Measurements from ENCODE around the gene DNAJB8. TPM values are rescaled to one million over a fixed set of nuclear protein-coding genes. Genes with fewer than 3 reads are reported as not detected.

Gene DNAJB8
- total RNA-seq, 3 donors from 2014 or later (not counting 1 experiment from before 2014, with no cell fraction given) = not detected

DNA sequence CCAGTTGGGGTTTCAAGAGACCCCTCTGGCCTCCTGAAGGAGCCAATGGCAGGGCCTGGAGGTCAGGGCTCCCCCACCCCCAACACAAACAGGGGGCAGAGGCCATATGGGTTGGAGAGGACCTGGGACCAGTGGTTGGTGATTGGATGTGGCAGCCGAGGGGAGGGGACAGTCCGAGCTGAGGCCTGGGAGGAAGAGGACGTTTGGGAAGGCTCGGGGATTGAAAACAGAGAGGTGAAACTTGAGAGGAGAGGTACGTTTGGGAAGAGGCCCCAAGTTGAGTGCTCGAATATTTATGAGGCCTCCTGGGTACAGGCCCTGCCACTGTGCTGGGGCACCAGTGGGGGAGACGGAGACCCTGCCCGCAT lies 53.7 kb downstream of the DNAJB8 start:
- 92% methylated on average over 8 of the region's 8 CpGs for WGBS (ENCODE audit: insufficient coverage)

More for the DNA sequence above, 53.7 kb downstream of the DNAJB8 start:
- H3K9me3 ChIP-seq (ENCODE audit: control insufficient read depth, insufficient read depth, low read length) = no peaks in the 10 kb centered on the region
- no peak for TF ChIP-seq CTCF (IDR thresholded peaks at IDR 0.05)
- no peak for ATAC-seq
- Mint-ChIP-seq H3K36me3 (no peaks in the 10 kb centered on the region), H3K9me3 (no peaks in the 10 kb centered on the region), H3K27ac (peak overlapping the region in 1 of 2 donors; percentile 44), H3K4me3 (no peak overlapping the region), H3K4me1 (peaks cover 0 to 6% of the 10 kb centered on the region in 2 donors), H3K27me3 (ENCODE audit: low read depth in 2 of 2) (no peaks in the 10 kb centered on the region)
- intact Hi-C loops (cut with micrococcal nuclease) = no loop called here
- no peak overlapping the region for H3K27ac ChIP-seq (ENCODE audit: low read length)
- H3K4me3 ChIP-seq (ENCODE audit: low read length) = no peak overlapping the region
- H3K27me3 ChIP-seq (ENCODE audit: control insufficient read depth, insufficient read depth, low read length) = no peaks in the 10 kb centered on the region
- DNase-seq = no peak
- no peaks in the 10 kb centered on the region for H3K4me1 ChIP-seq (ENCODE audit: control insufficient read depth, insufficient read depth, low read length)
- no peaks in the 10 kb centered on the region for H3K36me3 ChIP-seq (ENCODE audit: control insufficient read depth, insufficient read depth, low read length)

Other genes starting within 250 kb of the DNAJB8 start
- gene GATA2, start 26.3 kb upstream of the DNAJB8 start, total RNA-seq = 100 to 1,000 TPM in 1 of 3 donors, 1 to 10 TPM in 1, under 1 TPM in 1; 0.92 to 225 (median 8.4) TPM
- 100 to 1,000 TPM in 1 of 3 donors, 10 to 100 TPM in 2; 90.5 to 130 (median 92.1) TPM for gene RPN1, start 183.9 kb upstream of the DNAJB8 start, total RNA-seq

All from natural killer cell (primary cell).